CD14-positive monocyte (primary cell): Measurements from ENCODE around the gene CLDN19. TPM values are rescaled to one million over a fixed set of nuclear protein-coding genes. Genes with fewer than 3 reads are reported as not detected.

ENCODE experiments used
- DNase-seq, 3 donors: peaks; one replicate each; pipeline ENCODE4 v3.0.0-alpha.2; 2011 to 2022
- H2AFZ ChIP-seq: 2 replicates; pipeline ENCODE4 v1.6.0; 2012; ENCODE audit warnings: mild to moderate bottlenecking, low read depth, low read length, inconsistent platforms; ENCODE audit not compliant: insufficient read depth, poor library complexity, severe bottlenecking
- H3K27ac ChIP-seq, 2 donors: 1 replicate in 1 of 2; 2 replicates in 1 of 2; pipeline ENCODE4 v1.5.1; 2012 to 2013; ENCODE audit warnings: low read length in 2 of 2, control low read depth in 1 of 2, inconsistent platforms in 1 of 2, low read depth in 1 of 2, mild to moderate bottlenecking in 1 of 2
- H3K27me3 ChIP-seq, 2 donors: one replicate each; pipeline versions ENCODE4 v1.6.0 to v1.6.1; 2011 to 2013; ENCODE audit warnings: low read length in 2 of 2; ENCODE audit not compliant: control insufficient read depth in 2 of 2, insufficient read depth in 2 of 2
- H3K36me3 ChIP-seq, 2 donors: replicated peaks in 1 of 2; 1 replicate in 1 of 2; 2 replicates in 1 of 2; pipeline versions ENCODE4 v1.5.1 to v1.6.1; 2012 to 2013; ENCODE audit warnings: low read length in 2 of 2, control low read depth in 1 of 2, inconsistent platforms in 1 of 2, mild to moderate bottlenecking in 1 of 2; ENCODE audit not compliant: insufficient read depth in 2 of 2, control insufficient read depth in 1 of 2
- H3K4me1 ChIP-seq, 2 donors: 1 replicate in 1 of 2; 2 replicates in 1 of 2; pipeline versions ENCODE4 v1.5.1 to v1.6.1; 2012 to 2013; ENCODE audit warnings: low read length in 2 of 2, control low read depth in 1 of 2, inconsistent platforms in 1 of 2, mild to moderate bottlenecking in 1 of 2, moderate library complexity in 1 of 2; ENCODE audit not compliant: insufficient read depth in 2 of 2, control insufficient read depth in 1 of 2
- H3K4me2 ChIP-seq: replicated peaks from 2 replicates; pipeline ENCODE3; 2012; ENCODE audit warnings: low read length, moderate library complexity, mild to moderate bottlenecking; ENCODE audit not compliant: poor library complexity, severe bottlenecking; ENCODE audit errors: extremely low read depth
- H3K4me3 ChIP-seq, 3 experiments: fragments of 200-600 bp in 1 of 3; sonication (generic) in 1 of 3; replicated peaks in 1 of 3; 1 replicate in 2 of 3; 2 replicates in 1 of 3; pipeline ENCODE4 v1.5.1; 2011 to 2013; ENCODE audit warnings: low read length in 3 of 3, mild to moderate bottlenecking in 3 of 3, control low read depth in 2 of 3, low read depth in 2 of 3, inconsistent platforms in 1 of 3, moderate library complexity in 1 of 3
- H3K79me2 ChIP-seq: 2 replicates; pipeline ENCODE4 v1.6.0; 2012; ENCODE audit warnings: mild to moderate bottlenecking, control low read depth, inconsistent platforms, low read length, moderate library complexity; ENCODE audit not compliant: insufficient read depth
- H3K9ac ChIP-seq: 2 replicates; pipeline ENCODE4 v1.6.0; 2017; ENCODE audit warnings: low read length, mild to moderate bottlenecking; ENCODE audit not compliant: insufficient read depth, poor library complexity, severe bottlenecking
- H3K9me3 ChIP-seq, 2 donors: replicated peaks in 1 of 2; 1 replicate in 1 of 2; 2 replicates in 1 of 2; pipeline versions ENCODE4 v1.5.1 to v1.6.1; 2012 to 2013; ENCODE audit warnings: low read length in 2 of 2, control low read depth in 1 of 2; ENCODE audit not compliant: control insufficient read depth in 1 of 2, insufficient read depth in 1 of 2
- H4K20me1 ChIP-seq: 2 replicates; pipeline ENCODE4 v1.6.0; 2012; ENCODE audit warnings: mild to moderate bottlenecking, low read length, control low read depth, moderate library complexity; ENCODE audit not compliant: insufficient read depth
- H3K27ac Mint-ChIP-seq, 7 donors: one replicate each; pipeline ENCODE4 v1.8.0; 2020; ENCODE audit warnings: mild to moderate bottlenecking in 7 of 7, mixed read lengths in 7 of 7, moderate library complexity in 6 of 7, inconsistent platforms in 2 of 7
- H3K27me3 Mint-ChIP-seq, 3 donors: one replicate each; pipeline ENCODE4 v1.8.0; 2021 to 2022; ENCODE audit warnings: low read depth in 3 of 3, mild to moderate bottlenecking in 3 of 3, mixed read lengths in 3 of 3, moderate library complexity in 3 of 3, inconsistent platforms in 1 of 3
- H3K36me3 Mint-ChIP-seq, 2 donors: one replicate each; pipeline ENCODE4 v1.8.0; 2020; ENCODE audit warnings: mixed read lengths in 2 of 2, inconsistent platforms in 1 of 2, mild to moderate bottlenecking in 1 of 2
- H3K4me1 Mint-ChIP-seq: one replicate; pipeline ENCODE4 v1.8.0; 2020; ENCODE audit warnings: mild to moderate bottlenecking, mixed read lengths
- H3K4me3 Mint-ChIP-seq, 2 donors: one replicate each; pipeline ENCODE4 v1.8.0; 2020; ENCODE audit warnings: mild to moderate bottlenecking in 2 of 2, mixed read lengths in 2 of 2, moderate library complexity in 1 of 2
- H3K9me3 Mint-ChIP-seq, 7 donors: one replicate each; pipeline ENCODE4 v1.8.0; 2020 to 2022; ENCODE audit warnings: mixed read lengths in 7 of 7, mild to moderate bottlenecking in 6 of 7, moderate library complexity in 6 of 7, inconsistent platforms in 2 of 7
- CTCF ChIP-seq: fragments of 200-600 bp; IDR thresholded peaks from one replicate; pipeline ENCODE4 v1.8.0; 2022; ENCODE audit warnings: antibody characterized with exemption, mild to moderate bottlenecking
- WGBS: methylation state at CpG from one replicate; pipeline ENCODE4 v1.1.5; 2013; ENCODE audit warnings: missing lambda C conversion rate; ENCODE audit not compliant: insufficient coverage; 5-methylcytosine and 5-hydroxymethylcytosine counted together
- intact Hi-C, 2 donors: fragments of 100-400 bp; cut with micrococcal nuclease; formaldehyde crosslinking; loops; one replicate each; pipeline versions ENCODE4 v1.15.0 to v1.15.1; 2023
- polyA plus RNA-seq, 3 donors: library from polyadenylated mRNA; depleted of rRNA in 1 of 3; unstranded in 2 of 3; stranded (reverse) in 1 of 3; fragments of 300-500 nt in 2 of 3; fragments of >200 nt in 1 of 3; fragmentation: Illumina TruSeq in 2 of 3; gene quantifications; 1 replicate in 2 of 3; 2 replicates in 1 of 3; pipeline ENCODE4 v1.2.3, GENCODE V29; 2012 to 2021

The CLDN19 gene
- polyA plus RNA-seq, 3 donors: not detected

DNA sequence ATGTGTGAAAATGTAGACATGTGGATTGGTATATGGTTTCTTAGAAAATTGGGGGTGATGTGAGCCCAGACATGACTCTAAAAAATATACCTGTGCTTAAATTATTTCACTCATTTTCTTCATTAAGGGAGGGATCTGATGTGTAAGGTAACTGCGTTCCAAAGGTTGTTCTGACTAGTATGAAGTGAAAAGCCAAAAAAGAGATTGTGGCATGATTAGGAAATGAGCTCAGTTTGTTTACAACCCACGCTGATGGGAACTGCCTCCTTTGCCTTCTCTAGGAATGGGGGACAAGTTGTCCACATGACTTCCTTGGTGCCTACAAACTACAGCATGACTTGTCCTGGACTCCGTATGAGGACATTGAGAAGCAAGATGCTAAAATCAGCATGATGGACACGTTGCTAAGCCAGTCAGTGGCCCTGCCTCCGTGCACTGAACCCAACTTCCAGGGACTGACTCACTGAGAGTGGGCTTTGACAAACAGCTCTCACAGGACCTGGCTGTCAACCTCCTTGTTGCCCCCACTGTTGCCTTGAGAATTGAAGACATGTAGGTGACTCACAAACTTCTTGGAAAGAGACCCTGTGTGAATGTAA, 35.0 kb upstream of the CLDN19 start:
- peaks cover 66 to 77% of the 10 kb centered on the region in 2 donors for H3K36me3 Mint-ChIP-seq
- Histone ChIP-seq H3K27ac (no peak overlapping the region), H3K9ac (no peak overlapping the region), H3K36me3 (peaks cover 42 to 78% of the 10 kb centered on the region in 2 donors), H2AFZ (no peak overlapping the region), H3K9me3 (no peaks in the 10 kb centered on the region), H3K4me1 (peaks cover 0 to 7% of the 10 kb centered on the region in 2 donors), H3K4me3 (no peak overlapping the region), H3K79me2 (peaks cover 25% of the 10 kb centered on the region), H3K27me3 (no peaks in the 10 kb centered on the region), H3K4me2 (no peak overlapping the region), H4K20me1 (no peaks in the 10 kb centered on the region)
- intact Hi-C loops: loop anchor here in 1 of 2 donors (5.0 kb wide), 1 partner anchor 297 kb away; no protein-coding TSS in a partner anchor
- H3K27me3 Mint-ChIP-seq: no peaks in the 10 kb centered on the region
- H3K9me3 Mint-ChIP-seq: no peaks in the 10 kb centered on the region
- WGBS: 93% methylated on average over 5 of the region's 5 CpGs
- no peak for DNase-seq
- peaks cover 8% of the 10 kb centered on the region for H3K4me1 Mint-ChIP-seq
- TF ChIP-seq CTCF: no peak
- no peak overlapping the region for H3K27ac Mint-ChIP-seq
- H3K4me3 Mint-ChIP-seq: no peak overlapping the region

GRCh38 chr1:42773420-42773819, 33.4 kb upstream of the CLDN19 start:
- H3K27me3 Mint-ChIP-seq: no peaks in the 10 kb centered on the region
- intact Hi-C loops: no loop called here
- Histone ChIP-seq H3K9me3 (no peaks in the 10 kb centered on the region), H4K20me1 (no peaks in the 10 kb centered on the region), H3K4me2 (no peak overlapping the region), H3K4me3 (no peak overlapping the region), H3K9ac (no peak overlapping the region), H3K79me2 (peaks cover 37% of the 10 kb centered on the region), H2AFZ (no peak overlapping the region), H3K27me3 (no peaks in the 10 kb centered on the region), H3K4me1 (peaks cover 0 to 9% of the 10 kb centered on the region in 2 donors), H3K36me3 (peaks cover 39 to 62% of the 10 kb centered on the region in 2 donors), H3K27ac (no peak overlapping the region)
- peaks cover 55 to 71% of the 10 kb centered on the region in 2 donors for H3K36me3 Mint-ChIP-seq
- H3K4me3 Mint-ChIP-seq: no peak overlapping the region
- DNase-seq: no peak
- H3K9me3 Mint-ChIP-seq: no peaks in the 10 kb centered on the region
- H3K27ac Mint-ChIP-seq: no peak overlapping the region
- TF ChIP-seq CTCF: no peak
- WGBS: no CpG with 5 or more reads among the region's 2 CpGs
- peaks cover 15% of the 10 kb centered on the region for H3K4me1 Mint-ChIP-seq
